HG02623 (cell line): ENCODE measurements around the gene NHERF2.

ENCODE experiments used
- ATAC-seq: cut with Tn5 transposase; IDR thresholded peaks from one replicate; pipeline ENCODE4 v1.9.1; 2021; ENCODE audit warnings: moderate library complexity; ENCODE audit not compliant: unreplicated experiment

NHERF2 gene

DNA sequence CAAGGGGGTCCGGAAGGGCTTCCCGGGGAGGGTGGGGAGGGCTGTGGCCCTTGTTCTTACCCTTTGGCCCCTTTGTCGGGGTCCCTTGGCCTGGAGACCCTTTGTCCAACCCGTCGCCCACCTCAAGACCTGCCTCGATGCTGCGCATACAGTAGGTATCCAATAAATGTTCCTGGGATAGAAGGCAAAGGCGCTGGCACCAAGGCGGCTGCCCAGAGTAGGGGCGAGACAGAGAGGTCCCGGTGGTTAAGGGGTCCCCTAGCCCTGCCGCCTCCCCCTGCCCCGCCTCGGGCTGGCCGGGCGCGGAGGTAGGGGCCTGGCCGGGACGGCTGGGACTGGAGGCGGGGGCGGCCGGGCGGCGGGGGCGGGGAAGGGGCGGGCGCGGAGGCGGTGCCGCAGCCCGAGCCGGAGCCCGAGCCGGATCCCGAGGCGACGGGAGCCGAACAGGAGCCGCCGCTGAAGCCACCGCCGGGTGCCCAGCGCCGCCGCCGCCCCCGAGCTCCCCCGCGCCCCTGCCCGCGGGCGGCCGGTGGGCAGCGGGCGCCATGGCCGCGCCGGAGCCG, at the start of gene NHERF2:
Gene NHERF2, plus strand, starts transcription at position 442 of the 563 bp plus-strand sequence. Its CDS starts 104 bp downstream, at position 546.
- ATAC-seq = no peak

DNA sequence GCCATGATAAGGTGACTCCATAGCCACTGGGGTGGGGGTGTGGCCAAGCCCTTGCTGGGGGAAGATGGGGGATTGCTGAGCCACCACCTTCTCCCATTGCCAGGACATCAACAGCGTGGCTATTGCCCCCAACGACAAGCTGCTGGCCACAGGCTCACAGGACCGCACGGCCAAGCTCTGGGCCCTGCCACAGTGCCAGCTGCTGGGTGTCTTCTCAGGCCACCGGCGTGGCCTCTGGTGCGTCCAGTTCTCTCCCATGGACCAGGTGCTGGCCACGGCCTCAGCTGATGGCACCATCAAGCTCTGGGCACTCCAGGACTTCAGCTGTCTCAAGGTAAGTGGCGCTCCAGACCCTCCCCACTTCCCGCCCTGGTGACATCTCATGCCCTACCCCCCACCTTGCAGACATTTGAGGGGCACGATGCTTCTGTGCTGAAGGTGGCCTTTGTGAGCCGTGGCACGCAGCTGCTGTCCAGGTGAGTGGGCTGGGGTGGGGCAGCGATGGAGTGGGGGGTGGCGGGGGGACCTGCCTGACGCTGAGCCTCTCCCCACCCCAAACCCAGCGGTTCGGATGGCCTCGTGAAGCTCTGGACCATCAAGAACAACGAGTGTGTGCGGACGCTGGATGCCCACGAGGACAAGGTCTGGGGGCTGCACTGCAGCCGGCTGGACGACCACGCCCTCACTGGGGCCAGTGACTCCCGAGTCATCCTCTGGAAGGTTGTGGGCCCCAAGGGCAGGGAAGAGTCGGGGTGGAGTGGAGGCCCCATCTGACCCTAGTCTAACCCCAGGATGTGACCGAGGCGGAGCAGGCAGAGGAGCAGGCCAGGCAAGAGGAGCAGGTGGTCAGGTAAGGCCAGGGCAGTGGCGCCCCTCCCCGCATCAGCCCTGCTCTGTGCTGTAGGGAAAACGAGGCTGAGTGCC, 49.5 kb upstream of the NHERF2 start:
- no peak for ATAC-seq

DNA sequence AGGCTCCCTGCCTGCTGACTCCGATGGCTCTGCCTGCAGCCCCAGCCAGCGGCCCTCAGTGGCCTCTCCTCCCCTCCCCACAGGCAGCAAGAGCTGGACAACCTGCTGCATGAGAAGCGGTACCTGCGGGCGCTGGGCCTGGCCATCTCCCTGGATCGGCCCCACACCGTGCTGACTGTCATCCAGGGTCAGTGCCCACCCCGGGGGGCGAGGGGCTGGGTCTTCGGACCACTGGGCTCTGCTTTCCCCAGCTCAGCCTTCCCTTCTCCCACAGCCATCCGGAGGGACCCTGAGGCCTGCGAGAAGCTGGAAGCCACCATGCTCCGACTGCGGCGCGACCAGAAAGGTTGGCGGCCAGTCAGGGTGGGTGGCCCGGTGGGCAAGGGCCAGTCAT, 48.8 kb upstream of the NHERF2 start:
- no peak for ATAC-seq

DNA sequence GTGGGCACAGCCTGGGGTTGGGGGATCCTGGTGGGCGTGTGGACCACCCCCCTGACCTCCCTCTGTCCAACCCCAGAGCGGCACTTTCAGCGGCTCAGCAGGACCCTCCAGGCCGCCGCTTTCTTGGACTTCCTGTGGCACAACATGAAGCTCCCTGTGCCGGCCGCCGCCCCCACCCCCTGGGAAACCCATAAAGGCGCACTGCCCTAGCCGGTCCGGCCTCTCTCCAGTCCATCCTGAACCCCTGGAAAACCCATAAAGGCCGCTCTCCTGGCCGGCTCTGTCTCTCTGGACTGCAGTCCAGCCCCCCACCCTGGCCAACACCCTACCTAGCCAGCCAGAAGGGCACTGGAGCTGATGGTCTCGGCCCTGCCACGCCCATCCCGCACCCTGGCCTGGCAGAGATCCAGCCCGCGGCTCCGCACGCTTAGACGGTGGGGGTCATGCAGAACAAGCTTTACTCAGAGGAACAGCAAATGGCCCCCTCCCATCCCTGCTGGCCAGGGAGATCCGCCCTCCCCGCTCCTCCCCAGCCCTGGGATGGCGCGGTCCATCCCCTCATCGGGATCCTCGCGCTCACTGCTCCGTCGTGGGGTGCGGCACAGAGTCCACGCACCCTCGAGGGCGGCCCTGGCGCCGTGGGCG, 48.1 kb upstream of the NHERF2 start:
- no peak for ATAC-seq

DNA sequence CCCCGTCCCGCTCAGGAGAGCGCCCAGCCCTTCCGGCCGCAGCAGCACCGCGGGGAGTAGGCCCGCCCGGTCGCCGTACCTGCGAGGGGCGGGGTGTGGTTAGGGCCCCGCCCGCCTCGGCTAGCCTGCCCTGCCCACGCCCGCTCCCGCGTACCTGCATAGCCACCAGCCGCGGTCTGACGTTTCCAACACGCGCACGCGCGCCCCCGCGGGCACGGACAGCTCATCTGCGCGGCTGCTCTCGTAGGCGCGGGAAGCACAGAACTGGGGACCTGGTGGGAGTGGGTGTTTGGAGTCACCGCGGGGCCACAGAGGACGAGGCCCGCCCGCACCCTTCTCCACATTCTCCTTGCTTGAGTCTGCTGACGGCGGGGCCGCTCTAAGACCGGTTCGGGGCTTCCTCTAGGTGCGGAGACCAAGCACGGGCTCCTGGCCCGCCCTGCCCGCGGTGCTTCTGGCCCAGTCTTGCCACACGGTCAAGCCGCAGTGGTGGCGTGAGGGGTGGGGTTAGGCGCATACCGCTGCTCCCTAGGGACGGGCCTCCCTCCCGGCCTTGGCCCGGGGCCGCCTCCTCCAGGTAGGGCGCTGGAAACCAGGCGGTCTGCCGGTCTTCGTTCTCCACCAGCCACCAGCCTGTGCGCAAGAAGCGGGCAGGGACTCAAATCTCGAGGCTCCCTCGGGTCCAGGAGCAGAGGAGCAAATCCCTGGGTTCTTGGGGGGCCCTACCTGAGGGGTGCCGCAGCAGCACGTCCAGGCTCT, 47.3 kb upstream of the NHERF2 start:
- no peak for ATAC-seq

DNA sequence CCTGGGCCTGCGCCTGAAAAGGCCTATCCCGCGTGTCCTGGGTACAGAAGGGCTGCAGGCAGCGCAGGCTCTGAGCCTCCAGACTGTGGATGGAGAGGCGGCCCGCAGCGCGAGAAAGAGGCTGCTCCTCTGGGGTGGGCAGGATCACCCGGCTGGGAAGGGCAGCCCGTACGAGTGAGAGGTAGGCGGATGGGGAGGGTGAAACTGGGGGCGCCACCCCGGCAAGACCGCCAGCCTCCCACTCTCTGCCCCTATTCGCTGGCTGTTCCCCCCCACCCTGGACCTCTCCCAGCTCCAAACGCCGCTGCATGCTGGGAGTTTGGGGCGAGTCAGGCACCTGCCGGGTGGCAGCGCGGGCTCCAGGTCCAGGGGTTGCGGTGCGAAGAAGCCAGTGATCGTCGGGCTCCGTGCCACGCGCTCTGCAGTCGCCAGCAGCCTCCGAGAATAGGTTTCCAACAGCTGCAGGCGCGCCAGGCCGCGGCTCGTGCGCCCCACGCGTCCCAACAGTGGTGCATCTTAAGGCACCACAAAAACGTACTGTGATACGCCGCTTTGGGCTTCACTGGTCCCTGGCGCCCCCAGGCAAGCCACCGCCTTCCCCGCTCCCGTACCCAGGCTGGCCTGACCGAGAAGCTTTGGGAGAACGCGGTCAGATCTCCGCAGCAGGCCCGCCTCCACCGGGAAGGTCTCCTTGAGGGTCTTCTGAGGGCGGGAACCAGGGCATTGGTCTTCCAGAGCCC, 46.5 kb upstream of the NHERF2 start:
- ATAC-seq = no peak

DNA sequence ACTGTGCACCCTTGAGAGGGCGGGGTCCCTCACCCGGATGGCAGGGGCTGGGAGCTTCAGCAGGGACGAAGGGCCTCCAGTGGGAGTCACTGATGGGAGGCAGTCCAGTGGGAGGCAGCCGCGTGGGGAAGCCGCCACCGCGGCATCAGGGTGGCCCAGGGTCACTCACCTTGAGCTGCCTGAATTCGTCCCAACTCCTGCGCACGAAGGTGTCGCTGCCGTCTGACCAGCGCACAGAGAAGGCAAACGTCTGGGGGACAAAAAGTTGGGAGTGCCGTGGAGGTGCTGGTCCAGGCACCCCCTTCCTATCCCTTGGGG, 46.0 kb upstream of the NHERF2 start:
- ATAC-seq = no peak

DNA sequence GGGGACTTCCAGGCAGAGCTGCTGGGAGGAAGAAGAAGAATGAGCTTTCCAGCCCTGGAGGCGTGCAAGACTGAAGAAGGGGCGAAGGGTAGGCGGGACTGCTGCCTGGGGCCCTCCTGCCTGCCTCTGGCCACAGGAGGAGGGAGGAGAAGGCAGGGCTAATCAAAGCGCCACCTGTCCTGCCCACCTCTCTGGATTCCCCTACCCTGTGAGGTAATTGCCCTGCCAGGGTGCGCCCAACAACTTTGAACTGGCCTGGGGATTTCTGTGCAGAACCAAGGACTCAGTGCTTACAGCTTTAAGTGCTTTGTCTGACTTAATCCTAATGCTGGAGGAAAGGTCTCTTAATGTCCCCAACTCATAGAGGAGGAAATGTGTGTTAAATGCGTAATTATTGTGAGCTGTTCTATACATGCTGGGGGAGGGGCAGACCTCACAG, 45.3 kb upstream of the NHERF2 start, which contains the start of gene NOXO1:
Gene NOXO1, minus strand, starts transcription at position 72 of the 439 bp plus-strand sequence. CDS start 290 bp downstream, outside the sequence.
- ATAC-seq = no peak

DNA sequence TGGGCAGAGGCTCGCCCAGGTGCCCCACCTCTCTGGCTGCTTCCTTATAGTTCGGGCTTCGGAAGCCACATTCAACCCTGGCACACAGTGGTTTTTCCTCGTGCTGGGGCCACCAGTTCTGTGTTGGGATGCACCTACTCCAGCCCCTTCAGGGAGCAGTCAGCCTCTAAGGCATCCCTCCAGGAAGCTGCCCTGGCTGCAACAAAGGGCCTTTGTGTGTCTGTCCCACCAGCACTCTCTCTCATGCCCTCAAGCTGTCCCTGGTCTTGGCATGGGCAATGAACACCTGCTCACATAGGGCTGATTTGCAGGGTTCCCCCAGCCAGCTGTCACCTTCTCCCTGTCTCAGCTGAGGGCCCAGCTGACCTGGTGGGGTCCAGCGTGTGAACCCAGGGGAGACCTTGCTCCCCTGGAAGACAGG, 44.7 kb upstream of the NHERF2 start:
- ATAC-seq = no peak

DNA sequence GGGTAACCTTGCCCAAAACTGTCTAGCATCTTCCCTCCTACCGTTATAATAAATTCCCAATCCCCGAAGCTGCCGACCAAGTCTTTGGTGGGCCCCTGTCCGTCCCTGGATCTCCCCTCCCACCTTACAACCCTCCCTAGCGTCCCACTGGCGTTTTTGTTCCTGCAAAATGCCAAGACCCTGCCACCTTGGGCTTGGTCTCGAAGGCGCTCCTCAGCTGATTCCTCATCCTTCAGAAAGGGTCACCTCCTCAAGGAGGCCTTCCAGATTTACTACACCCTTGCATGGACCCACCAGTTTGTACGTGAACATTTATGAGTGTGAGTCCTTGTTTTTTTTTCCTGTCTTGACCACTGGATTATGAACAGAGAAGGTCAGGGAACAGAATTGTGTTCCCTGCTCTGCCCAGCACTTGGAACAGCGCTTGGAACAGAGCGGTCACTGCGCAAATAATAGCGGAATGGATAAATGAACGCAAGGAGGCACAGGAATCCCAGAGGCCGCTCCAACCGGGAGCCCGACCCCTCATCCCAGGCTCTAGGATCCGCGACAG, 43.6 kb upstream of the NHERF2 start:
- ATAC-seq = no peak

DNA sequence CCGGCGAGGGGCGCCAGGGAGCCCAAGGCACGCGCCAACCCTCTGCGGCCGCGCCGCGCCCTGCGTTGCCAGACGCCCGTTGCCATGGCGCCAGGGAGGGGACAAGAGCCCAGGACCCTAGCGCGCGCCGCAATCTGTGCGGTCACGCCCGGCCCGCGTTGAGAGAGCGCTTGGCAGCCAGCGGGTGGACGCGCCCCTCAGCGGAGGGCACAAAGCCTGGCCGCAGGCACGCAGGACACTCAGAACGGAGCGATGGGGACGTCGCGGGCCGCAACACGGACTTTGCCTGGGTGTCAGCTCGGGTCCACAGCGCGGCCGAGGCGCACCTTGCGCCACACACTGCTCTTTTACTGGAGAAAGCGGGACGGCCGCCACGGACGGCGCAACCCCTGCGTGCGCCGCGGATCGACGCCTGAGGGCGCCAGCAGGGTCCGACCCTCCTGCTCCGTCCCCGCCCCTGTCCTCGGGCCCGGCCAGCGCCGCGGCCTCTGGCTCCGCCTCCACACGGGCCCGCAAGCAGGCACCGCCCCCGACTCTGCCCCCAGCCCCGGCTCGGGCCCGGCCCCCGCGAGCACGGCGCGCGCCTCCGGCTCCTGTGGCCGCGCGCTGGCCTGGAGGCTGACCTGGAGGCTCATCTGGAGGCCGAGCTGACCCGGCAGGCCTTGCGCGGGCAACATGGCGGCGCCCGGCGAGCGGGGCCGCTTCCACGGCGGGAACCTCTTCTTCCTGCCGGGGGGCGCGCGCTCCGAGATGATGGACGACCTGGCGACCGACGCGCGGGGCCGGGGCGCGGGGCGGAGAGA, 43.0 kb upstream of the NHERF2 start, which contains the start of gene GFER:
Gene GFER, plus strand, starts transcription at position 650 of the 803 bp plus-strand sequence. Its CDS starts 26 bp downstream, at position 676.
- peak; percentile 70 for ATAC-seq

DNA sequence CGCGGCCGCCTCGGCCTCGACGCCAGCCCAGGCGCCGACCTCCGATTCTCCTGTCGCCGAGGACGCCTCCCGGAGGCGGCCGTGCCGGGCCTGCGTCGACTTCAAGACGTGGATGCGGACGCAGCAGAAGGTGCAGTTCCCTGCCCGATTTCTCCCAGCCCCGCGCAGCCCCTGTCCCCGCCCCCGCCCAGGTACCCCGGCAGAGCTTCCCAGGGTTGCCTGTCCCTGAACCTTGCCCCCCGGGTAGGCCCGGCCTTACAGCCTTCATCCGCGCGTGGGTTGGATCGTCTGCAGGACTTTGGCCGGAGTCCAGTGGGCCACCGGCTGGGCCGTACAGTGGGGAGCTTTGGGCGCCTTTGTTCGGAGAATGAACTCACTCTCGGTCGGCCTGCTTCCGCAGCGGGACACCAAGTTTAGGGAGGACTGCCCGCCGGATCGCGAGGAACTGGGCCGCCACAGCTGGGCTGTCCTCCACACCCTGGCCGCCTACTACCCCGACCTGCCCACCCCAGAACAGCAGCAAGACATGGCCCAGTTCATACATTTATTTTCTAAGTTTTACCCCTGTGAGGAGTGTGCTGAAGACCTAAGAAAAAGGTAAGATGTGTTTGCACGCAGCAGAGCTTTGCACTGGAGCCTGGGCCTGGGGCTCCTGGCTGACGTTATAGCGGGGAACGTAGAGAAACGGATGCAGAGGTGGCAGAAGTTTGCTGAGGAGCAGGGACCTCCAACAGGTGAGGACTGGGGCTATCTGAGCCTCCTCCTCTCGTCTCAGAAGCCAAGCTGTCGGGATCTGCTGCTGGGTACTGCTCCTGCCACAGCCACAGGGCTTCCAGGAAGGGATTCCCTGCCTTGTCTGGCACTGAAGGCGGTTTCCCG, 42.1 kb upstream of the NHERF2 start:
- ATAC-seq = no peak

DNA sequence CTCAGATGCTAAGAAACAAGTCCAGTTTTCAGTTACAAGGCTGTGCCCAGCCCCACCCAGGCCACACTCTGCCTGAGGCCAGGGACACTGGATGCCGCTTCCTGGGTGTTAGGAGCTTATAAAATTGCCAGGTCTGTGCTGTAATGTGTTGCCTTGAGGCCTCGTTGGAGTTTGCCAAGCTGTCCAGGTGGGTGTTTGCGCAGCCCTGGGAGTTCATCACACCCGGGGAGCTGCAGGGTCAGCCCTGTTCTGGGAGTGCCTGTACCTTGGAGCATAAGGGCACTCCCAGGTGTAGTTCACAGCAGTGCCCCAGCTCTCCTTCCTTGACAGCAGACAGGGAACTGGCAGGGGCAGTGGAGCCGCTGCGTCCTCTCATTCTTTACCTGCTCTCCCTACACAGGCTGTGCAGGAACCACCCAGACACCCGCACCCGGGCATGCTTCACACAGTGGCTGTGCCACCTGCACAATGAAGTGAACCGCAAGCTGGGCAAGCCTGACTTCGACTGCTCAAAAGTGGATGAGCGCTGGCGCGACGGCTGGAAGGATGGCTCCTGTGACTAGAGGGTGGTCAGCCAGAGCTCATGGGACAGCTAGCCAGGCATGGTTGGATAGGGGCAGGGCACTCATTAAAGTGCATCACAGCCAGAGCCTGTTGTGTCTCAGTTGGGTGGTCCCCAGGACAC, 41.1 kb upstream of the NHERF2 start:
- no peak for ATAC-seq

DNA sequence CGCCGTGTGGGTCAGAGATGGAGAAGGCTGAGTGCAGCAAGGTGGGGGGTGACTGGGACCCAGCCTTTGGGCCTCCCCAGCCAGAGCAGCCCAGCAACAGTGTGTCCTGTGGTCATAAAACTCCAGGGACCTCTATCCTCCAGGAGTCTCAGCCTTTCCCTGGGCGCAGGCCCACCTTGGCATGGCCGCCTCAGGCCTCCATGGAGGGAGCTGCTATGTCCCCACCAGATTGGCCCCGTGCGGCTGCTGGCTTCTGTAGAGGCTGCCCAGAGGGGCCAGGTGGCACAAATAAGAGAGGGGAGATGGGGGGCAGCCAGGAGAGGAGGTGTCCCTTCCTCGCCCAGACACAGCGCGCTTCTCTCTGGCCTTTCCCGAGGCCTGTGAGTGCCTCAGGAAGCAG, 39.5 kb upstream of the NHERF2 start:
- ATAC-seq = no peak

DNA sequence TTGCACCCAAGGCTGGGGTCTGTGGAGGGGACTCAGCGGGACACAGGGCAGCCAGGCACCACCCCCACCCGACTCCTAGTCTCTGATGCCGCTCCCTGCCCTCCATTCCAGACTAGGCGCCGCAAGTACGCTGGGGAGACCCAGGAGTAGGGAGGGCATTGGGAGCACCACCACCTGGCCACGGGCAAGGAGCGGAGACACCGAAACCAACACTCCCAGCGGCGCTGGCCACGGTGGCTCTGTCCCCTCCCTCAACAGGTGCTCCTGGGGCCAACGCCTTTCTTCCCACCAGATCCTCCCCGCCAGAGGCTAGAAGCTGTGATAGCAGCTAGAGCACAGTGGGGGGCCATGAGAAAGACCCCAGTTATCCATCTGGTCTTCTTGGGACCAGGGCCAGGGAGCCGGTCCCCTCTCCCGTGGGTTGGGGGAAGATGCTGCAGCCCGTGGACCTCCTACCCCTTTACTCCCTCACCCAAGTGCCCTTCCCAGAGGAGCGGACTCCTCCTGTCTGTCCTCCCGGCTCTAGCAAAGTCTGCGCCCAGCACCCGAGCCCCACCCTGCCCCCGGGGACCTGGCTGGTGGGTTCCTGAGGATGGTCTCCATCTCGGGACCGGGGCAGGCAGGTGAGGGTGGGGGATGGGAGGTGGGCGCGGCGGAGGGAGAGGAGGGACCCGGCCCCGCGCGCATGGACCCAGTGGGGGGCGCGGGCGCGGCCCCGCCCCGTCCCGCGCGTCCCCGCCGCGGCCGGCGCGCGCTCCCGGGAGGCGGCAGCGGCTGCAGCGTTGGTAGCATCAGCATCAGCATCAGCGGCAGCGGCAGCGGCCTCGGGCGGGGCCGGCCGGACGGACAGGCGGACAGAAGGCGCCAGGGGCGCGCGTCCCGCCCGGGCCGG, 37.2 kb upstream of the NHERF2 start, which contains the start of gene SYNGR3:
Gene SYNGR3, plus strand, starts transcription at position 762 of the 892 bp plus-strand sequence. CDS start 133 bp downstream, outside the sequence.
- no peak for ATAC-seq

DNA sequence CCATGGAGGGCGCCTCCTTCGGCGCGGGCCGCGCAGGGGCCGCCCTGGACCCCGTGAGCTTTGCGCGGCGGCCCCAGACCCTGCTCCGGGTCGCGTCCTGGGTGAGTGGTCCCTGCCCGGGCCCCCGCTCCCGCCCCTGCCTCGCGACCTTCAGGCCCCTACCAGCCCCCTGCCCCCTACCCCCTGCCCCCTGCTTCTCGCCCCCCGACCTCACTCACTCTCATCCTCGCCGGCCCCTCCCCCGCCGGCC, 36.7 kb upstream of the NHERF2 start:
- no peak for ATAC-seq
